GM21381 (cell line): ENCODE data around the gene CASTOR1.
A peak's percentile ranks its signal among the peaks of the same experiment; 100 is the strongest.

ENCODE experiments used
- ATAC-seq: cut with Tn5 transposase; IDR thresholded peaks from one replicate; pipeline ENCODE4 v1.9.1; 2021; ENCODE audit warnings: mild to moderate bottlenecking, moderate library complexity; ENCODE audit not compliant: unreplicated experiment

The CASTOR1 gene

DNA sequence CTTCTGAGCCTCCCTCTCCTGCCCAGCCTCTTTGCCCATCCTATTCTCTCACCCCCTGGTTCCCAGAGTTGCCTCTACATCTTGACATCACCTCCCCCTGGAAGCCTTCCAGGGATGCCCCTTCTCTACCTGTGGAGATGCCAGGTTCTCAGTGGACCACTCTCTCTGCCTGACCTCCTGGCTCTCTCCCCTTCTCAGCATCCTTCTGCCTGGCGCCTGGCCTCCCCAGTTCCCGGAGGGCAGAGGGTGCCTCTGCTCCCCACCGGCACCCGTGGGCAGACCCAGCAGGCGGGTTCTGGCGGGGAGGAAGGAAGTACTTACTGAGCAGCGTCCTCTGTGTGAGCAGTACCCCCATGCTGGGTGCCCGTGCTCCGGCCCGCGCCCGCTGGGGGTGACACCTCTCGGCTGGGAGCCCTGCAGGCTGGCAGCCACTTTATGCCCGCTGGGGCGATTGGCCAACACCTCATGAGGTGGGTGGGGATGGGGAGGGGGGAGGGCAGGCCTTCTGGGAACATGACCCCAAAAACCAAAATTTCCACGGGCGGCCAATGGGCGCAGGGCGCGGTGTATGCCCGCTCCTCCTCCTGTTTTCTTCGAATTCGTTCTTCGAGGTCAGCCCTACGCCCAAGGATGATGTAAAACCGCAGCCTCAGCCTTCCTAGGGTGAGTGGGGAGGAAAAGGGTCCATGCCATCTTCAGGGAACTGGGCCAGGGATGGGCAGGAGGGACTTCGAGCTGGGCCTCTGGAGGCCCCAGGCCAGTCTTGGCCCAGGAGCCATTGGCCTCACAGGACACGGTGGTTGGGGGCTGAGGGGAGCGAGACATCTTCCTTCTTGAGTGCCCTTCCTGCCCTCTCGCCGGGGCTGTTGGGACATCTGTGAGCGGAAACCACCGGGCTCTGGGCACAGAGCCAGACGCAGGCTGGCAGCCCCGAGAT lies 22.6 kb downstream of the CASTOR1 start, which contains the start of gene OSM:
Gene OSM (minus strand): TSS at position 407 of the 937 bp plus-strand sequence. CDS start 52 bp downstream, at position 355.
- no peak for ATAC-seq

DNA sequence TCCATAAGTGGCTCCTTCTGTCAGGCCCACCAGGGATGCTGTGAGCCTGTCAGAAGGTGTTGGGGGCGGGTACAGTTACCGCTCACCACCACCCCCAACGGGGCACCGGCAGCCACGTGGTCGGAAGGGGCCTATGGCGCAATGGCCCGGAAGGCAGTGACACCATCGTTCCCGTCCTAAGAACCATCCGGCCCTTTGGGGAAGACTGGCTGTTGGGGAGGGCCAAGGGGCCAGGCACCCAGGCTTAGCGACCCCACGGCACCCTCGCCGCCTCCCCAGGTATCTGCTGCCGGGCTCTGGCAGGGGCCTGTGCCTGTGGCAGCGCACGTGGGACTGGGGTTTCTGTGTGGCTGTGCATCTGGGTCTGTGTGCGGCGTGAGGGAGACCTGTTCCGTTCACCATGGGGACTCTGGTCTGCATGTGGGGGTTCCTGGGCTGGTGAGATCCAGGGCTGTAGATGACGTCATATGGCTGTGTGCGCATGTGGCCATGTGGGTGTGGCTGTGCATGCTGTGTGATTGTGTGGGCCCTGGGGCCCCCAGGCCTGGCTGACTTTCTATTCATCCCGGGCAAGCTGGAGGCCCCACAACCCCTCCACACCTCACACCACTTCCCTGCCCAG lies 23.4 kb downstream of the CASTOR1 start:
- peak; percentile 56 for ATAC-seq

DNA sequence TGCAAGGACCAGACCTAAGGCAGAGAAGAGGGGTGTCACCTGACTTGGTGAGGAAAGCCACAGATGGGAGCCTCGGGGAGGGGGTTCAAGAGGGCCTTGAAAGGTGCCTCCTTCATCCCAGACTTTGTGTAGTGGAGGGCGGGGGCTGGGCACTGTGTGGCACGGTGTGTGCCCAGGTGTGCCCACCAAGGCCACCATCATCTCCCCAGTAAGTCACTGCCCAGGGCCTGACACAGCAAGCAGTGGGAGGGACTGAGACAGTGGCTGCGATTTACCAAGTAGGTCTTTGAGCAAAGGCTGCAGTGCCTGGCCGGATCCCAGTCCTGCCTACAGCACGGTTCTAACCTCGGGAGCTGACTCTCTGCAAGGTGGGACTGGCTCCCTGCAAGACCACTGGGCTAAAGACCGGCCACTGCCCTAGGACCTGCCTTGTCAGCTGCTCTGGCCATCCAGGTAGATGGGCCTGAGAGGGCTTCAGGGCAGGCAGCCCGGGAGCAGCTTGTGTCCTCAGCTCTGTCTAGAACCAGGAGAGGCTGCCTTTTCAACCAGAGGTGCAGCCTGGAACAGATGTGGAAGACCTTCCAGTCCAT lies 24.1 kb downstream of the CASTOR1 start:
- peak; percentile 5 for ATAC-seq

DNA sequence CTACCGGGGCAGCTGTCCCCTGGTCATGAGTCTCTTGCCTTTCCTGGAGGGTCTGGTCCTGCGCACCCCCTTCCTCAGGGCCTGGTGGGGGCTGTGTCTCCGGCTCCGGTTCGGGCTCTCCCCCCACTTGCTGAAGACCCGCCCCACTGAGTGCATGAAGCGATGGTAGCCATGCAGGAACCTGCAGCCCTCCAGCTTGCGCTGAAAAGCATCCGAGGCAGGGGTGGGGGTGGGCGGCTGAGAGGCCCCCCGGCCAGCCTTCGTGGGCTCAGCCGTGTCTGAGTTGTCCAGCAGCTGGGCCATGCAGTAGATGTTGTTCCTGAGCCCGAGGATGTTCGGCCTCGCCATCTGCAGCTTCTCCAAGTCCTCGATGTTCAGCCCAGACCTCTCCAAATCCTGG lies 25.4 kb downstream of the CASTOR1 start:
- no peak for ATAC-seq

DNA sequence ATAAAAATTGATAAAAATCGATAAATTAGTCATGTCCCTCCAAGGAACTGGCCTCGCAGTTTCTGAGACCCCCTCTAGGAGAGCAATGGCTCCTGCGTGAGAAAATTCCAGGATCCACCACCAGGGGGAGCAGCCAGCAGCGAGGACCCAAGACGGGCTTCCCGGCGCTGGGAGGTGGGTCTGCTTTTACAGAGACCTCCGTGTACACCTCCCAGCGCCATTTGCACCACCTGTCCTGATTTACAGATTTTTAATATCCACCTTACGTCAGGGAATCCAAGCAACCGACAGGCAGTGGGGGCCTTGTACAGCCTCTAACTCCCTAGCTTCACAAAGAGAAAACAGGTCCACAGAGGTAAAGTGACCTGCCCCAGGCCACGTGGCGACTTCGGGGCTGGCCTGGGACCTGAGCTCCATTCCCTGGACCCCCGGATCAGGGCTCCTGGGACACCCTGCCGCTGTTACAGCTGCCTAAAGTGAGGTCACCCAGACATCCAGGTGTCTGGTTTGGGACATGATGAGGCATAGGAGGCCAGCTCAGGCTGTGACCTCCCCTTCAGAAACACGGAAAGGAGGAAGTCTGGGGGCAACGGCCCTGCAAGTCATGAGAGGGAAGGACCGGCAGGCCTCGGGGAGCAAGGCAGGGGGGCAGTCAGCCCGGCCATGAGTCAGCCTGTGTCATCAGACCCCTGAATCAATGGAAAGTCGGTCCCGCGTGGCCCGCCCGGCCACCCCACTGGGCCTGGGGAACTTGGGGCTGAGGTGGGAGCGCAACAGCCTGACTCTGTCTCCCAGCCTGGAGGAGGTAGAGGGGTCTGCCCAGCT lies 26.2 kb downstream of the CASTOR1 start:
- no peak for ATAC-seq

DNA sequence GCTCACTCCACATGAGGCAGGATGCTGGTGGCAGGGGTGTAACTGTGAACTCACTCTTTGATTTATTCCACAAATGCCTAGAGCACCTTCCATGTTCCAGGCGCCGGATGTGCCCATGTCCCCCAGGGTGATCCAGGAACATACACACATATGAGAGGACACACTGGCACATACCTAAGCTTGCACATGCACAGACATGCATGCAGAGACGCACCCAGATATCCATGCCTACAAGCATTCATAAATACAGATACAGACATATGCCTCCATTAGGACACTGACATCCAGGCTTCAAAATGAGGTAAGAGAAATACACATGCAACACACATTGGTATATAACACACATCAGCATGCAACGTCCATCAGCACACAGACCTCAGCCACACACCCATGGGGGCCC lies 27.2 kb downstream of the CASTOR1 start:
- no peak for ATAC-seq

DNA sequence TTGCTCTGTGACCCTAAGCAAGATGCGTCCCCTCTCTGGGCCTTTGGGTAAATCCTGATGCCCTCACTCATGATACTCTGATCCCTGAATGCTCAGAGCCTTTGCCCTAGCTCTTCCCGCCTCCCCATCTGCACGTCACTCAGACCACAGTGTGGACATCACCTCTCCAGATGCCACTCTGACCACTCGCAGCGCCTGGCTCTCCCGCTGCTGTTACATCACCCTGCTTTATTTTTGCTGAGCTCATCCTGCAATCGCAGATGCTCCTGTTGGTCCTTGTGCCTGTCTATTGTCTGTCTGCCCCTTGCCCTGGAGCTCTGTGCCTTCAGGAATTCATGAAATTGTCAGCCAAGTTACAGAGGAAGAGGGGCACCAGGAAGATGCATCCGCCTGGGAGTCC lies 28.2 kb downstream of the CASTOR1 start:
- ATAC-seq = no peak

DNA sequence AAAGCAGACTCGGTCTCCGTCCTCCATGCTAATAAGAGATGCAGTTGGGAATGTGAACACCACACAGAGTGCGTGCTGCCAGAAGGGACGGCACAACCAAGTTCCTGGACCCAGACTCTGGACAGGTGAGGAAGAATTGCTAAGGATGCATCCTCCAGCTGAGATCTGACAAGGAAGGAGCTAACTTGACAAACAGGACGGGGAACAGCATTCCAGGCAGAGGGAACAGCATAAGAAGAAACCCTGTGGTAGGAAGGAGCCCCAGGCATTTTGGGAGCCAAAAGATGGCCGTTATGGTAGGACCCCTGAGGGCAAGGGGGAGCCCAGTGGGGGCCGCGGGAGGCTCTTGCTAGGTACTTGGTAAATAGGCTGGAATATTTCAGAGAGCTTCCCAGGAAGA lies 28.6 kb downstream of the CASTOR1 start:
- ATAC-seq = no peak

DNA sequence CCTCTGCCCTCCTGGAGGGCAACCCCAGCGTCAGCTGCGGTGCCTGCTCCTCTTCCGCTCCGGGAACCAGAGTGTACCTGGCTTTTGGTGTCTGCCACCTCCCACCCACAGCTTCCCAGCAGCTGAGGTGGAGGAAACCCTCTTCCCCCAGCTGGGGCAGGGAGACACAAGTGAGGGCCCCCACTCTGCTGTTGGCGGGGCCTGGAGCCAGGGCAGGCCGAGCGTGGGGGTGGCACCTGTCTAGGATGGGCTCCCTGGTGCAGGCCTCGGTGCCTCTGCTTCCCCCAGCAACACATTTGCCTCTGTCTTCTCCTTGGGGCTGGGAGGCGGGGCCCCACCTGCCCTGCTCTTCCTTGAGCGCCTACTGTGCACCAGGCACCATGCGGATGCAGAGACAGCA lies 29.0 kb downstream of the CASTOR1 start:
- ATAC-seq = no peak

DNA sequence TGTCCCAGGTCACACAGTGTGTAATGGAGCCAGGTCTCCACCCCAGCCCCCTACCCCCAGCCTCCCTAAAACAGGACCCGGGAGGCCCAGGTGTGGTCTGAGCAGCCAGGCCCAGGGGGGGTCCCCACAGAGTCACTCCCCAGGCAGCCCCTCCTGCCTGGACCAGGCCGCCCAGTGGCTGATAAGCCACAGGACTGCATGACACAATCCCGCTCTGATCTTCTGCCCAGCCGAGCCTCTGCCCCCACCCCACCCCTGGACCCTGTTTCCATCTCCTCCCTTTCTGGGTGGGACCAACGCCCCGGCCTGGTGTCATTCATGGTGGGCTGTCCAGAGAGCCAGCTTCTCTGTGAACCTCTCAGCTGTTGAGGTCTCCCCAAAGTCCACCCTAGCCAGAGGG lies 35.0 kb downstream of the CASTOR1 start:
- no peak for ATAC-seq

DNA sequence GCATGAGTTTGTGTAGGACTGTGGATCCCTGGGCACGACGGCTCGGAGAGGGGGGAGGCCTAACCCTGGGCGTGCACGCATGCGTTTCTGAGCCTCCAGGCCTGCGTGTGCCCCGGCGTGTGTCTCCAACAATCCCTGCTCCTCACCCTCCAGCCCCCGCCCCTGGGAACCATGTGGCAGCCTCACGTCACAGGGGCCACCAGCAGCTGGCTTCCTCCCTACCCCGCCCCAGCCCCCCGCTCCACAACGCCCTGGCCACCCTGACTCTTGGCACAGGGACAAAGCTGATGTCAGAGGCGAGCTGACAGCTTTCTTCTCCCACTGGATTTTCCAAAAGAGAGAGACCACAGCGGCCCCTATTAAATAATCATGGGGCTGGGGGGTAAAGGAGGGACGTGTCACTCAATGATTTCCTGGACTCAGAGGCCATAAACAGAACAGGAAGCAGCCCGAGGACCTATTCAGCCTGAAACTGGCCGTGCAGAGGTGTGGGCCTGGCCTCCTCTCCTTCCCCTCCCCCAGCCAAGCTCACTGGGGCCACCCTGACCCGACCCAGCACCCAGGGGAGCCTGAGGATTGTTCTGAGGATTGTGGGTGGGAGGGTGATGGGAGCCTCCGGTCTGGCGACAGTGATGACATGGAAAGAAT lies 36.0 kb downstream of the CASTOR1 start:
- no peak for ATAC-seq

DNA sequence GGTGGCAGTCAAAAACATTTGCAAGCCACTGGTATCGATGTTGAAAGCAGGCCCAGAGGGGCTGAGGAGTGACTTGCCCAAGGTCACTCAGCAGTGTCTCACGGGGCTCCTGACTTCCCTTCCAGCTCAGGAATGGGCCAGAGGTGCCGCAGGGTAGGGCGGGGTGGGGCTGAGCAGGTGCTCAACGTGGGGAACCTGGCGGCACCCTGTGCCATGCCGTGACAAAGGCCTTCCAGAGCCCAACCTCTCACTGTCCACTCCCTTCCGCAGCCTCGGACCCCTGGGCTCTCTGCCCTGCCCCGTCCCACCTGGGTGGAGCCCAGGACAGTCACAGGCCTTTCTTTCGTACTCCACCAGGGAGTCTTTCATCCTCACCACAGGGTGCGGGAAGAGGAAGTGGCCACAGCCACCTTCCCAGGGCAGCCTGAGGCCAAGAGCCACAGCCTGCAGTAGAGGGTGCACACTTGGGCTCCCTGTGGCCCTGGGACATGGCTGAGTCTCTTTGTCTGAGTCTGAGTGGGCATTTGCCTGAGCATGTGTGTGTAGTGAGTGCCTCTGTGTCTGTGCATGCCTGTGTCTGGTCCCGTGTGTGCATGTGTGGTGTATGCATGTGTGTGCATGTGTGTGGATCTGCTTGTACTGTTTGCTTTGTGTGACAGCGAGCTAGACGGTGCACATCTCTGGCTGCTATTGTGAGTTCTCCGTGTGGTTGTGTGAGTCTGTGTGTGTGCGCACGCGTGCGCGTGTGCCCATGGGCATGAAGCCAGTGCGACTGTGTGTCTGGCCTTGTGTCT lies 36.7 kb downstream of the CASTOR1 start:
- ATAC-seq = no peak

DNA sequence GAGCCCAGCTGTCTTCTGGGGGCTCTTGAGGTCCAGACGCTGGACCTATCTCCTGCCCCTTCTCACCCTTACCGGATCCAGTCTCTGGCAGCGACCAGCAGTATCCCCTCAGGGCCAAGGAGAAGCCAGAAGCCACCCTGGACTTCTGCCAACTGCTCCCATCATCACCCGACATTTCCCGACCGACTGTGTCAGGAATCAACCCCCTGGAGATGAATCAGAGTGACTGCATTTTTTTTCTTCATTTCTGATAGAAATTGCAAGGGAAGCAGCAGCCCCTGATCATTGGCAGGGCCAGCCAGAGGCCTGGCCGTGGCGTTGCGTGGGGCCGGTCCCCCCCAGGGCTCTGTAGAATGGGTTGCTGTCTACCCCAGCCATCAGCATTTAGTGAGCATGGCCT lies 37.6 kb downstream of the CASTOR1 start:
- ATAC-seq = no peak

DNA sequence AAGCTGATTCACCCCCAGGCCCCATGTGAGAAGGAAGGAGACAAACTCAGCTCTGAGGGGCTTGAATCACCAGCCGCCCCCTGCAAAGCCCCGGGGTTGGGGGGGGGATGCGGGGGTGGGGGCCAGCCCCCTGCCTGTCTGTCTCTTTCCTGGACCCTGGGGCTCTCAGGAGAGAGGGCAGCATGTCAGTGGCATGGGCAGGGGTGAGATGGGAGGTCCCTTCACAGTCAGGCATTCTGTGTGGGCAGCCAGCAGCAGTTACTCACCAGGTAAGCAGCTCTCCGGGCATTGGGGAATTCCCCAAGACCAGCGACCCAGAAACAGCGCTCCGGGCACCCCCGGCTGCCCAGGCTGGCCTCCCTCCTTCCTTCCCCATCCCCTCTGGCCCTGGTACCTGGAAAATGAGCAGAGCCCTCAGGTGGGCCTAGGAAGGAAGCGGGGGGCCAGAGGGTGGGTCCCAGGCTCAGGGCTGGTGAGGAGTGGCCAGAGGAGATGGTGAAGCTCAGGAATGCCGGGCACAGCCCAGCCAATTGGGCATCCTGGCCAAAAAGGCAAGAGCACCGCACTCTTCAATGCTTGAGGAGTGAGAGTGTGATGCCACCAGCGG lies 38.5 kb downstream of the CASTOR1 start:
- ATAC-seq = no peak

DNA sequence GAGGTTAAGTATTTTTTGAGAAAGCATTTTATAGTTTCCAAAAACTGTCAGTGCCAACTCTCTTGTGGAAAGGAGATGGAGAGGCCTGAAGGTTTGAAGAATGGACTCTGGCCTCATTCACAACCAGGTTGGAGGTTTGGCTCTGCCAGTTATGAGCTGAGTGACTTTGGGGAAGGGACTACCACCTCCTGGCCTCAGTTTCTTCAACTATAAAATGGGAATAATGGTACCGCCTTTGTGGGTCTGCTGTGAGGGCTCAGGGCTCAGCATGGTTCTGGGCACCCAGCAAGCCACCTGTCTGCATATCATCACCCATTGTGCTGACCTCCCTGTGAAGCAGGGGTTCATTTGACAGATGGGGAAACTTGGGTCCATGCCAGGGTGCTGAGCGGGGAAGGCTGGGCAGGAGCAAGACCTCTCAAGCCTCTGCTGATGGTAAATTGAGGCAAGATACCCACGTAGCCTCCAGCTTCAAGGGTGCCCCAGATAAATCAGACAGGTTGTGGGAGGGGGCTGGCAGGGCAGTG lies 39.2 kb downstream of the CASTOR1 start:
- ATAC-seq = no peak

DNA sequence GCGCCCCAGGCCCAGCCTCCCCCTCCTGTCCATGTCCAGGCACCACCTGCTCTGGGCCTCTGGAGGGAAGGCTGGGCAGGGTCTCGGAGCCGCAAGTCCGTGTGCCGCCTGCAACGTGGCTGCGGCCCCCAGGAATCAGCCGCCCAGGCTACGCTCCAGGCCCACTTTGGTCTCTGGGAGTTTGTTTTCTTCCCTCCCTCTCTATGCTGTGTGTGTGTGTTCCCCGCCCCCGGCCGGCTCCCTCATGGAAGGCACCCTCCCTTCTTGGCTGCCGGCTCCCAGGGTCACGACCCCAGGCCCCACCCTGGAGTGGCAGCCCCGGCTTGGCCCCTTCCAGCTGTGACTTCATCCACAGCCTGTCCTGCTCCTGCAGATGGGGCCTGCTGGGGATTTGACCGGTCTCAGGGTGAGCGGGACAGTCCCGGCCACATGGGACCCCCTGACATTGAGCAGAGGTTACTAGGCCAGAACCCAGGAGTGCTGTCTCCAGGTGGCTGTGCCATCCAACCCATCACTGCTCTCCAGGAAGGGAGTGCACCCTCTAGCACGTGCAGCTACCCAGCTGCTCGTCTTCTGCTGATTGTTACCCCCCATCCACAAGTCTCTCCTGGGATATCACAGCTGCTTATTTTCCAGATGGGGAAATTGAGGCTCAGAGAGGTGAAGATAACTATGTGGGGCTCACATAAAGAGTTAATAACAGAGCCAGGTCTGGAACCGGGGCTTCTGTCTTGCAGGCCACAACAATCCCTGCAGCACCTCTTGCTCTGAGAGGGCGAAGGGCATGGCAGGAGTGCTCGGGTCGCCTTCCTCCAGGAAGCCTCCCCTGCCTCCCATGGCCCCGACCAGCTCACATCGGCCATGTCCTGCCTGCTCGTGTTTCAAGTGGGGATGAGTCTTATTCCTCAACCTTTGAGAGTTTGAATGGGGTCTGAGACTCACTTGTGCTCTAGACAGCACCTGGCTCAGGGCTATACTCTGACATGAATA lies 40.0 kb downstream of the CASTOR1 start:
- ATAC-seq = no peak

DNA sequence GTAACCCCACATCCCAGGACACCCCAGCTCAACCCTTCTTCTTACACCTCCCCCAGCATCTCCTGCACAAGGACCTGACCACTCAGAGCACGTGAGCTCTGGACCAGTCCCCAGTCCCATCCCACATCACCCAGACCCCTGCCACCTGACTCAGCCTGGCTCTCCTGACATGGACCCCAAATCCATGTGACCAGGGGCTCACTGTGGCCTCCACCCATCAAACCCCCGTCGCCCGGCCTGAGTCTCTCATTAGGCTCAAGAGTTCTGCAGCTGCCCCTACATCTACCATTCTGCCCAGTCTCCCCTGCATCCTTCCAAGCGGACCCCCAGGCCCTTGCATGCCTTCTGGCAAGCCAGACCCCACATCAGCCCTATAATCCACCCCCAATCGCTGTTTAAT lies 40.8 kb downstream of the CASTOR1 start:
- no peak for ATAC-seq

DNA sequence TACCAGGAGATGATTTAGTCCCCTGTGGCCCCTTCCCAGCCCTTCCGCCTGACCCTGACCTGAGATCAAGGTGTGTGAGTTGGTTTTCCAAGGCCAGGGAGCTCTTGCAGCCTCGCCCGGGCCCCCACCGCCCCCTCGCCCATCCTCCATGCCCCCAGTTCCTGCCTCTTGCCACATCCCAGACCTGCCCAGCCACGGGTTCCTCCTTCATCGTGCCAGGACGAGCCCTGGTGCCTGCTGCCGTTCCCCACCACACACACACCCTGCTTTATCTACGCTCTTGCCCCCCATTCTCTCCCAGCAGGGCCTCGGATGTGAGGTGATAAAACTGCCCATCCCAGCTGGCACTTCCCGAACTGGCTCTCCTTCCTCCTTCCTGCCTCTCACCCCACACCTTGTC lies 41.3 kb downstream of the CASTOR1 start:
- ATAC-seq = no peak
